22Rv1 (cell line): ENCODE results near the gene UBE2F.
"Not testable (repeated sequence)": the region's sequence is repeated elsewhere in the genome, so short reads cannot be mapped to it uniquely, and the experiment has no call there.

Source experiments
- ZFX ChIP-seq: fragments of 450-650 bp; IDR thresholded peaks from 2 replicates; pipeline ENCODE4 v1.6.1; 2017; ENCODE audit warnings: antibody characterized with exemption, borderline replicate concordance
- TF ChIP-seq, protein P1 (sequence below): fragments of 450-650 bp; IDR thresholded peaks from 2 replicates; pipeline ENCODE4 v1.5.1; 2017; ENCODE audit warnings: mild to moderate bottlenecking

DNA sequence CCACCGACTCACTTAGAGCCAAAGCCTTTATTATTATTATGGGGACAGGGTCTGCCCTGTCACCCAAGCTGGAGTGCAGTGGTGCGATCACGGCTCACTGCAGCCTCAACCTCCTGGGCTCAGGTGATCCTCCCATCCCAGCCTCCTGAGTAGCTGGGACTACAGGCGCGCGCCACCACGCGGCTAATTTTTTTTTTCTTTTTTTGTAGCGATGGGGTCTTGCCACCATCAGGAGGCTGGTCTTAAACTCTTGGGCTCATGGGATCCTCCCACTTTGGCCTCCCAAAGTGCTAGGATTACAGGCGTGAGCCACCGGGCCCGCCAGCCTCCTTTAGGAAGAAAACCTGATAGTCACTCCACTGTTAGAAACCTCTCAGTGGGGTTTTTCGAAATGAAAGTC, 970 bp upstream of the UBE2F start:
- TF ChIP-seq, protein P1, sequence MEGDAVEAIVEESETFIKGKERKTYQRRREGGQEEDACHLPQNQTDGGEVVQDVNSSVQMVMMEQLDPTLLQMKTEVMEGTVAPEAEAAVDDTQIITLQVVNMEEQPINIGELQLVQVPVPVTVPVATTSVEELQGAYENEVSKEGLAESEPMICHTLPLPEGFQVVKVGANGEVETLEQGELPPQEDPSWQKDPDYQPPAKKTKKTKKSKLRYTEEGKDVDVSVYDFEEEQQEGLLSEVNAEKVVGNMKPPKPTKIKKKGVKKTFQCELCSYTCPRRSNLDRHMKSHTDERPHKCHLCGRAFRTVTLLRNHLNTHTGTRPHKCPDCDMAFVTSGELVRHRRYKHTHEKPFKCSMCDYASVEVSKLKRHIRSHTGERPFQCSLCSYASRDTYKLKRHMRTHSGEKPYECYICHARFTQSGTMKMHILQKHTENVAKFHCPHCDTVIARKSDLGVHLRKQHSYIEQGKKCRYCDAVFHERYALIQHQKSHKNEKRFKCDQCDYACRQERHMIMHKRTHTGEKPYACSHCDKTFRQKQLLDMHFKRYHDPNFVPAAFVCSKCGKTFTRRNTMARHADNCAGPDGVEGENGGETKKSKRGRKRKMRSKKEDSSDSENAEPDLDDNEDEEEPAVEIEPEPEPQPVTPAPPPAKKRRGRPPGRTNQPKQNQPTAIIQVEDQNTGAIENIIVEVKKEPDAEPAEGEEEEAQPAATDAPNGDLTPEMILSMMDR, result not testable (repeated sequence)
- TF ChIP-seq ZFX, result not testable (repeated sequence)
